Left lung (tissue), 10 donors: ENCODE results near the gene OR1N1. TPM values are rescaled to one million over a fixed set of nuclear protein-coding genes. Genes with fewer than 3 reads are reported as not detected.

Experiments
- ATAC-seq: fragments of 200-7000 bp; cut with Tn5 transposase; one replicate; pipeline ENCODE4 v1.9.1; 2020; ENCODE audit warnings: moderate library complexity
- DNase-seq, 4 donors: peaks; one replicate each; pipeline ENCODE4 v3.0.0-alpha.2; 2013 to 2020
- H3K27ac ChIP-seq, 2 donors: fragments of 200-600 bp; sonication (generic) in 1 of 2; one replicate each; pipeline versions ENCODE4 v1.5.0 to v1.8.0; 2020 to 2021
- H3K27me3 ChIP-seq, 2 donors: fragments of 200-600 bp; sonication (generic) in 1 of 2; one replicate each; pipeline versions ENCODE4 v1.5.0 to v1.8.0; 2020 to 2021
- H3K36me3 ChIP-seq, 2 donors: fragments of 200-600 bp; sonication (generic) in 1 of 2; one replicate each; pipeline versions ENCODE4 v1.5.0 to v1.8.0; 2020 to 2021
- H3K4me1 ChIP-seq, 2 donors: fragments of 200-600 bp; one replicate each; pipeline ENCODE4 v1.8.0; 2021
- H3K4me3 ChIP-seq, 2 donors: fragments of 200-600 bp; sonication (generic) in 1 of 2; one replicate each; pipeline versions ENCODE4 v1.5.0 to v1.8.0; 2020 to 2021; ENCODE audit warnings: mild to moderate bottlenecking in 1 of 2
- H3K9me3 ChIP-seq, 2 donors: fragments of 200-600 bp; sonication (generic) in 1 of 2; one replicate each; pipeline versions ENCODE4 v1.5.0 to v1.8.0; 2020 to 2021
- intact Hi-C, 2 donors: fragments of 100-400 bp; cut with DNase I; formaldehyde crosslinking; loops; one replicate each; pipeline versions ENCODE4 v1.11.2 to v1.14.2; 2022
- polyA plus RNA-seq, 6 donors: library from polyadenylated mRNA; unstranded; fragments of 120-200 nt; gene quantifications; one replicate each; pipeline ENCODE4 v1.2.1, GENCODE V29; 2013; ENCODE audit not compliant: insufficient read length in 6 of 6
- total RNA-seq, 2 donors: library from RNA; stranded (reverse); fragmentation: NEBNext Ultra II Directional; extraction: Animal tissue kit (Norgen Biotek cat#: 25700); gene quantifications; one replicate each; pipeline ENCODE4 v1.2.1, GENCODE V29; 2021
- TF ChIP-seq, protein P1 (sequence below), 2 donors: fragments of 200-600 bp; sonication (generic) in 1 of 2; IDR thresholded peaks; one replicate each; pipeline versions ENCODE4 v1.5.0 to v1.8.0; 2021; ENCODE audit warnings: antibody characterized with exemption in 2 of 2
- donor health status: DM: no; HTN: yes; CAD: no.
- donor health status: DM: no; HTN: no; CAD: no.

The OR1N1 gene
- total and polyA plus RNA-seq, 8 donors = not detected

DNA sequence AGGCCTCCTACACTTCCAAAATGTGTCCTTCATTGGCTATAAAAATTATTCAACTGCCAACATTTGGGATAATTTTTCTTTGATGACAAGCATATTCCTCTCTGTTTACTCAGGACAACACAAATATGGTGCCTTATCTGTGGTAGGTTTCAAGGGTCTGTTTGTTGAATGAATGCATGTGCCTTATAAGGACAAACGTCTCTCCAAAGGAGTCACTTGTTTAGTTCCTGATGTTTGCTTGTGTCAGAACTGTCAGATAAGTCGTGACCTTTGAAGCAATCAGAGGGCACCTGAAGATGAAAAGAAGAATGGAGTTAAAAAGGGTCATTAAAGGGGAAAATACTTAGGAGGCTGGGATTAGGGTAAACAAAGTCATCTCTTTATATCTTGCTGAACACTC lies 20.1 kb downstream of the OR1N1 start:
- H3K4me1 ChIP-seq = no peaks in the 10 kb centered on the region
- ATAC-seq = no peak
- no peak for DNase-seq
- TF ChIP-seq, protein P1, sequence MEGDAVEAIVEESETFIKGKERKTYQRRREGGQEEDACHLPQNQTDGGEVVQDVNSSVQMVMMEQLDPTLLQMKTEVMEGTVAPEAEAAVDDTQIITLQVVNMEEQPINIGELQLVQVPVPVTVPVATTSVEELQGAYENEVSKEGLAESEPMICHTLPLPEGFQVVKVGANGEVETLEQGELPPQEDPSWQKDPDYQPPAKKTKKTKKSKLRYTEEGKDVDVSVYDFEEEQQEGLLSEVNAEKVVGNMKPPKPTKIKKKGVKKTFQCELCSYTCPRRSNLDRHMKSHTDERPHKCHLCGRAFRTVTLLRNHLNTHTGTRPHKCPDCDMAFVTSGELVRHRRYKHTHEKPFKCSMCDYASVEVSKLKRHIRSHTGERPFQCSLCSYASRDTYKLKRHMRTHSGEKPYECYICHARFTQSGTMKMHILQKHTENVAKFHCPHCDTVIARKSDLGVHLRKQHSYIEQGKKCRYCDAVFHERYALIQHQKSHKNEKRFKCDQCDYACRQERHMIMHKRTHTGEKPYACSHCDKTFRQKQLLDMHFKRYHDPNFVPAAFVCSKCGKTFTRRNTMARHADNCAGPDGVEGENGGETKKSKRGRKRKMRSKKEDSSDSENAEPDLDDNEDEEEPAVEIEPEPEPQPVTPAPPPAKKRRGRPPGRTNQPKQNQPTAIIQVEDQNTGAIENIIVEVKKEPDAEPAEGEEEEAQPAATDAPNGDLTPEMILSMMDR (IDR thresholded peaks at IDR 0.05) = no peak
- H3K36me3 ChIP-seq = no peaks in the 10 kb centered on the region
- no peaks in the 10 kb centered on the region for H3K9me3 ChIP-seq
- H3K27ac ChIP-seq = no peak overlapping the region
- H3K4me3 ChIP-seq = no peak overlapping the region
- H3K27me3 ChIP-seq = no peaks in the 10 kb centered on the region
- intact Hi-C loops = no loop called here

DNA sequence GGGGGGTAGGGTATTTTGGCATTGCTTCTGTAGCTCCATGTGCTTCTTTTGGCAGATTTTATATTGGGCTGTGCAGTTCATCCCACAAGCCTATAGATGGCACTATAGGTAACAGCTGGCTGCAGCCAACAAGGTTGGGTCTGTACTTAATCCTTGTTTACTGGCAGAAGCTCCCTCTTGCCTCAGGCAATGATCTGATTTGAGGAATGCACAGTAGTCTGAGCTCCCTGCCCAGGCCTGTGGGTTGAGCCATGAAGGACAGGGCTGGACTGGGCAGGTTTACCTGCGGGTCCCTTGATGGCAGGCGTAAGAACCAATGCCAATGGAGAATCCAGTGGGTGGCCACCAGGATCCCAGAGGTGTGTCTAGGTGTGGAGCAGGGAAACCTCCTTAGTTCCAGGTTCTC lies 28.2 kb downstream of the OR1N1 start:
- TF ChIP-seq, protein P1 (IDR thresholded peaks at IDR 0.05) = peak; percentile 57 to 78
- Histone ChIP-seq H3K36me3 (no peaks in the 10 kb centered on the region), H3K27me3 (peaks cover 0 to 4% of the 10 kb centered on the region in 2 donors), H3K4me1 (no peaks in the 10 kb centered on the region), H3K27ac (no peak overlapping the region), H3K4me3 (no peak overlapping the region), H3K9me3 (no peaks in the 10 kb centered on the region)
- intact Hi-C loops = no loop called here
- ATAC-seq (peak; percentile 88), DNase-seq (peak in 1 of 4 donors; percentile 5)

DNA sequence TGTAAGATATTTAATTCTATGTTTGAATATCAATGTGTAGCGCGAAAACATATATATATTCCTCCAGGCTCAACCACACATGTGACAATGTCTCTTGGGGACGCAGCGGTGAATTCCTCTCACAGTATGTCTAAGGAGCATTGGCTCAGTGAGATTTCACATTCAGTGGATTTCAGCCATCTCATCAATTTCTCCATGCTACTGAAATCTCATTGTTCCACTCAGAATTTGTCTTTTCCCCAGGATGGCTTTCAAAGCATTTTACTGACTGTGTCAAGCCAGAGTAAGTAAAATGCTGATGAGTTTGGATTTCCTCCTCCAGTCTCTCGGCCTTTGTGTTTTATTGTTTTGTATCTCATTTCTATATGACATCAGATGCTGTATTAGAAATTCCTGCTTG lies 48.0 kb downstream of the OR1N1 start:
- Histone ChIP-seq H3K27ac (no peak overlapping the region), H3K27me3 (no peaks in the 10 kb centered on the region), H3K36me3 (no peaks in the 10 kb centered on the region), H3K9me3 (no peaks in the 10 kb centered on the region), H3K4me3 (no peak overlapping the region), H3K4me1 (no peaks in the 10 kb centered on the region)
- ATAC-seq (no peak), DNase-seq (no peak)
- TF ChIP-seq, protein P1 (IDR thresholded peaks at IDR 0.05) = no peak
- intact Hi-C loops = no loop called here

DNA sequence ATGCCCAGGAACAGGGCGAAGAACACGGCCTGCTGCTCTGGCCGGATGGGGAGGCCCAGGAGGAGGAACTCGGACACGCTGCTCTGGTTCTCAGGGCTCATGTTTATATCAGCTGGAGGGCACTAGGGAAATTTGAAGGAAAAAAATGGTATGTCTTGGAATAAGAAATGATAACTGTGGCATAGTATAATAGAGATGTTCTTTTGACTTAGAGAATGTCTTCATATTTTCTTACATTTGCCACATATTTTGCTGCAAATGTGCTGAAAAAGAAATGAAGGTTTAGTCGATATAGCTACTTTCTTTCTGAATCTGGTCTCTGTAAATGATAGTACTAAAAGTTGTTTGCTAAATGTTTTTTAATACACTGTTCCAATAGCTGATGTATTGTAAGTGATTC lies 49.3 kb downstream of the OR1N1 start, which contains the start of gene OR1J1:
Gene OR1J1 (minus strand): TSS at position 101 of the 400 bp plus-strand sequence. CDS start 0 bp downstream, at position 101.
- no peak for DNase-seq
- Histone ChIP-seq H3K4me1 (no peaks in the 10 kb centered on the region), H3K27me3 (no peaks in the 10 kb centered on the region), H3K4me3 (no peak within 1 kb of the TSS), H3K27ac (no peak within 1 kb of the TSS), H3K9me3 (no peaks in the 10 kb centered on the region), H3K36me3 (no peaks in the 10 kb centered on the region)
- no peak for ATAC-seq
- intact Hi-C loops = no loop called here
- TF ChIP-seq, protein P1 (IDR thresholded peaks at IDR 0.05) = no peak

DNA sequence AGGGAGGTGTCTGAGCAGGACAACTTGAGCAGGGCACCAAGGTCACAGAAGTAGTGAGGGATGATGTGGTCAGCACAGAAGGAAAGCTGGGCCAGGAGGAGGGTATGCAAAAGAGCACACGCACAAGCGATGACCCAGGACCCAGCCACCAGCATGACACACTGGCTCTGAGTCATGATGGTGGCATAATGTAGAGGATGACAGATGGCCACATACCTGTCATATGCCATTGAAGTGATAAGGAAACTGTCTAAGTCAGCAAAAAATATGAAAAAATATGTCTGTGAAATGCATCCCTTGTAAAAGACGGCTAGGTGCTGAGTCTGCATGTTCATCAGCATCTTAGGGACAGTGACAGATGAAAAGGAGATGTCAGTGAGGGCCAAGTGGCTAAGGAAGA lies 49.7 kb downstream of the OR1N1 start:
- Histone ChIP-seq H3K4me1 (no peaks in the 10 kb centered on the region), H3K27ac (no peak overlapping the region), H3K36me3 (no peaks in the 10 kb centered on the region), H3K27me3 (no peaks in the 10 kb centered on the region), H3K4me3 (no peak overlapping the region), H3K9me3 (no peaks in the 10 kb centered on the region)
- ATAC-seq = no peak
- TF ChIP-seq, protein P1 (IDR thresholded peaks at IDR 0.05) = no peak
- no peak for DNase-seq
- intact Hi-C loops = no loop called here

Other genes with a start within 250 kb of the OR1N1 start
- gene PTGS1, start 156.3 kb downstream of the OR1N1 start, total RNA-seq = 10 to 100 TPM; 12.9 to 16.3 TPM
- 1 to 10 TPM; 3.8 to 5.4 (median 4.3) TPM for gene PTGS1, start 156.3 kb downstream of the OR1N1 start, polyA plus RNA-seq
- not detected for gene OR1J1, start 49.4 kb downstream of the OR1N1 start, total RNA-seq
- not detected for gene OR1J1, start 49.4 kb downstream of the OR1N1 start, polyA plus RNA-seq
- gene OR1J2, start 16.5 kb downstream of the OR1N1 start, total RNA-seq = not detected
- gene OR1J2, start 16.5 kb downstream of the OR1N1 start, polyA plus RNA-seq = not detected
- gene OR1J4, start 8.2 kb downstream of the OR1N1 start, total RNA-seq = not detected
- gene OR1J4, start 8.2 kb downstream of the OR1N1 start, polyA plus RNA-seq = not detected
- gene OR1N2, start 25.8 kb upstream of the OR1N1 start, total RNA-seq = not detected
- not detected for gene OR1N2, start 25.8 kb upstream of the OR1N1 start, polyA plus RNA-seq
- not detected for gene OR1L8, start 56.1 kb upstream of the OR1N1 start, total RNA-seq
- under 1 TPM; 0.10 to 0.52 (median 0.37) TPM for gene OR1L8, start 56.1 kb upstream of the OR1N1 start, polyA plus RNA-seq
- not detected for gene OR1Q1, start 87.4 kb upstream of the OR1N1 start, total RNA-seq
- under 1 TPM in 1 of 6 donors, not detected in 5; 0.21 TPM for gene OR1Q1, start 87.4 kb upstream of the OR1N1 start, polyA plus RNA-seq
- gene OR1B1, start 130.3 kb upstream of the OR1N1 start, total RNA-seq = under 1 TPM in 1 of 2 donors, not detected in 1; 0.29 TPM
- under 1 TPM in 1 of 6 donors, not detected in 5; 0.20 TPM for gene OR1B1, start 130.3 kb upstream of the OR1N1 start, polyA plus RNA-seq
- gene OR1L1, start 134.4 kb upstream of the OR1N1 start, total RNA-seq = not detected
- not detected for gene OR1L1, start 134.4 kb upstream of the OR1N1 start, polyA plus RNA-seq
- gene OR1L3, start 147.8 kb upstream of the OR1N1 start, total RNA-seq = not detected
- gene OR1L3, start 147.8 kb upstream of the OR1N1 start, polyA plus RNA-seq = not detected
- gene OR1L4, start 196.7 kb upstream of the OR1N1 start, total RNA-seq = not detected
- gene OR1L4, start 196.7 kb upstream of the OR1N1 start, polyA plus RNA-seq = not detected
- gene OR1L6, start 215.0 kb upstream of the OR1N1 start, total RNA-seq = not detected
- gene OR1L6, start 215.0 kb upstream of the OR1N1 start, polyA plus RNA-seq = not detected